ENCODE results near the gene CMC2. TPM values are rescaled to one million over a fixed set of nuclear protein-coding genes. Genes with fewer than 3 reads are reported as not detected.

CMC2 gene
- total RNA-seq, 1 donor from 2014 or later, result 93.3 TPM

- intact Hi-C loops (cut with micrococcal nuclease), result no loop called here
Measured at GRCh38 chr16:80936410-80936809, 70.3 kb downstream of the CMC2 start.

GRCh38 chr16:80935691-80936090 lies 71.0 kb downstream of the CMC2 start:
- intact Hi-C loops (cut with micrococcal nuclease), result no loop called here

GRCh38 chr16:80932708-80933095 lies 74.0 kb downstream of the CMC2 start:
- intact Hi-C loops (cut with micrococcal nuclease), result no loop called here

- intact Hi-C loops (cut with micrococcal nuclease), result no loop called here
Measured at GRCh38 chr16:80931801-80932707, 74.6 kb downstream of the CMC2 start.

- intact Hi-C loops (cut with micrococcal nuclease), result loop anchor here (5.0 kb wide), 1 partner anchor 813 kb away; no protein-coding TSS in a partner anchor
Measured at GRCh38 chr16:80924372-80924978, 82.2 kb downstream of the CMC2 start.

GRCh38 chr16:80923356-80923755 lies 83.3 kb downstream of the CMC2 start:
- intact Hi-C loops (cut with micrococcal nuclease), result loop anchor here (5.0 kb wide), 1 partner anchor 814 kb away; no protein-coding TSS in a partner anchor

Other genes starting within 250 kb of the CMC2 start
- gene CDYL2, start 202.3 kb downstream of the CMC2 start, total RNA-seq, result 30.4 and 30.9 TPM in 2 replicates
- gene CENPN, start 329 bp upstream of the CMC2 start, total RNA-seq, result 55.5 and 57.4 TPM in 2 replicates
- 26.7 and 28.4 TPM in 2 replicates for gene ATMIN, start 29.0 kb upstream of the CMC2 start, total RNA-seq
- 0.91 TPM in 1 of 2 replicates, not detected in the other for gene C16orf46, start 70.4 kb upstream of the CMC2 start, total RNA-seq
- 9.6 and 11.0 TPM in 2 replicates for gene GCSH, start 89.5 kb upstream of the CMC2 start, total RNA-seq
- gene BCO1, start 231.8 kb upstream of the CMC2 start, total RNA-seq, result not detected in 2 replicates

Data from T-helper 2 cell treated with Interferon-gamma antibody and Interleukin-4, amounts not matched to agents 100 ng/mL and 5 ng/mL, for 36 hours (primary cell).